B cell (primary cell): Measurements from ENCODE around the gene HOXD12. TPM values are rescaled to one million over a fixed set of nuclear protein-coding genes. Genes with fewer than 3 reads are reported as not detected.

Source experiments
- ATAC-seq: fragments of 200-7000 bp; cut with Tn5 transposase; one replicate; pipeline ENCODE4 v1.10.0; 2021; ENCODE audit warnings: low read depth, mild to moderate bottlenecking, moderate number of reproducible peaks, moderate library complexity
- CTCF ChIA-PET: fragments of 350-600 bp; sonication (Branson Sonifier 250); formaldehyde crosslinking; loops from one replicate; lab custom pipeline; 2021; ENCODE audit warnings: antibody characterized with exemption, inconsistent platforms; lab: Charles Lee
- POLR2A ChIA-PET: fragments of 350-600 bp; sonication (Branson Sonifier 250); formaldehyde crosslinking; loops from one replicate; lab custom pipeline; 2021; ENCODE audit warnings: antibody characterized with exemption; lab: Charles Lee
- DNase-seq: peaks from one replicate; pipeline ENCODE4 v3.0.0; 2013
- H2AFZ ChIP-seq: 2 replicates; pipeline ENCODE4 v1.6.1; 2012; ENCODE audit warnings: mild to moderate bottlenecking, low read depth, low read length; ENCODE audit not compliant: insufficient read depth, poor library complexity, severe bottlenecking
- H3K27ac ChIP-seq, 2 donors: 1 replicate in 1 of 2; 2 replicates in 1 of 2; pipeline ENCODE4 v1.5.1; 2012 to 2013; ENCODE audit warnings: low read length in 2 of 2, mild to moderate bottlenecking in 2 of 2, moderate library complexity in 1 of 2
- H3K27me3 ChIP-seq, 4 experiments: fragments of 200-600 bp in 1 of 4; sonication (generic) in 1 of 4; replicated peaks in 1 of 4; 1 replicate in 2 of 4; 2 replicates in 2 of 4; pipeline versions ENCODE4 v1.6.1 to v1.7.0; 2013 to 2016; ENCODE audit warnings: low read length in 3 of 4, mild to moderate bottlenecking in 2 of 4, mixed read lengths in 1 of 4, moderate library complexity in 1 of 4; ENCODE audit not compliant: insufficient read depth in 4 of 4, control insufficient read depth in 3 of 4; ENCODE audit errors: control extremely low read depth in 1 of 4
- H3K36me3 ChIP-seq, 2 experiments: replicated peaks in 1 of 2; 1 replicate in 1 of 2; 2 replicates in 1 of 2; pipeline versions ENCODE4 v1.6.1 to v1.7.1; 2013; ENCODE audit warnings: low read length in 1 of 2; ENCODE audit not compliant: insufficient read depth in 2 of 2, control insufficient read depth in 1 of 2; ENCODE audit errors: control extremely low read depth in 1 of 2, extremely low read depth in 1 of 2
- H3K4me1 ChIP-seq, 2 donors: fragments of 200-600 bp in 1 of 2; sonication (generic) in 1 of 2; 1 replicate in 1 of 2; 2 replicates in 1 of 2; pipeline versions ENCODE4 v1.5.1 to v1.6.1; 2013 to 2017; ENCODE audit warnings: low read length in 2 of 2; ENCODE audit not compliant: control insufficient read depth in 2 of 2, insufficient read depth in 2 of 2
- H3K4me2 ChIP-seq: replicated peaks from 2 replicates; pipeline ENCODE3; 2012; ENCODE audit warnings: mild to moderate bottlenecking, low read depth, low read length; ENCODE audit not compliant: poor library complexity, severe bottlenecking
- H3K4me3 ChIP-seq, 5 experiments: fragments of 200-600 bp in 1 of 5; sonication (generic) in 1 of 5; 1 replicate in 3 of 5; 2 replicates in 2 of 5; pipeline versions ENCODE4 v1.5.1 to v1.7.0; 2011 to 2016; ENCODE audit warnings: low read length in 4 of 5, mild to moderate bottlenecking in 4 of 5, low read depth in 2 of 5, control low read depth in 1 of 5, moderate library complexity in 1 of 5; ENCODE audit not compliant: insufficient read depth in 1 of 5; ENCODE audit errors: control extremely low read depth in 1 of 5, extremely low read depth in 1 of 5
- H3K79me2 ChIP-seq: fragments of 200-600 bp; sonication (generic); one replicate; pipeline ENCODE4 v1.6.0; 2016; ENCODE audit warnings: low read length; ENCODE audit not compliant: control insufficient read depth, insufficient read depth
- H3K9ac ChIP-seq: fragments of 200-600 bp; sonication (generic); 2 replicates; pipeline ENCODE4 v1.6.1; 2017; ENCODE audit warnings: mild to moderate bottlenecking, low read length, moderate library complexity
- H3K9me3 ChIP-seq, 3 donors: one replicate each; pipeline versions ENCODE4 v1.6.1 to v1.7.1; 2013; ENCODE audit warnings: low read length in 2 of 3; ENCODE audit not compliant: control insufficient read depth in 2 of 3, insufficient read depth in 1 of 3; ENCODE audit errors: control extremely low read depth in 1 of 3
- H4K20me1 ChIP-seq: 2 replicates; pipeline ENCODE4 v1.6.0; 2012; ENCODE audit warnings: mild to moderate bottlenecking, low read length; ENCODE audit not compliant: insufficient read depth, control insufficient read depth, poor library complexity, severe bottlenecking
- H3K27ac Mint-ChIP-seq: one replicate; pipeline ENCODE4 v1.8.0; 2021; ENCODE audit warnings: mixed read lengths
- H3K27me3 Mint-ChIP-seq: one replicate; pipeline ENCODE4 v1.8.0; 2021; ENCODE audit warnings: mixed read lengths
- H3K4me1 Mint-ChIP-seq: one replicate; pipeline ENCODE4 v1.8.0; 2021; ENCODE audit warnings: mixed read lengths
- H3K4me3 Mint-ChIP-seq: one replicate; pipeline ENCODE4 v1.8.0; 2021; ENCODE audit warnings: mixed read lengths
- H3K9me3 Mint-ChIP-seq: one replicate; pipeline ENCODE4 v1.8.0; 2022; ENCODE audit warnings: mixed read lengths; ENCODE audit not compliant: insufficient read depth
- EZH2 ChIP-seq: IDR thresholded peaks from 2 replicates; pipeline ENCODE4 v1.6.1; 2012; ENCODE audit warnings: borderline replicate concordance, low read depth, mild to moderate bottlenecking, moderate library complexity, low read length; ENCODE audit not compliant: insufficient read depth, poor library complexity, severe bottlenecking
- WGBS: methylation state at CpG from one replicate; pipeline ENCODE4 v1.1.5; 2013; ENCODE audit warnings: missing lambda C conversion rate; ENCODE audit not compliant: insufficient coverage; 5-methylcytosine and 5-hydroxymethylcytosine counted together
- intact Hi-C: fragments of 100-400 bp; cut with micrococcal nuclease; formaldehyde crosslinking; loops from one replicate; pipeline ENCODE4 v1.10.0; 2022
- polyA plus RNA-seq: library from polyadenylated mRNA; depleted of rRNA; stranded (reverse); fragments of >200 nt; gene quantifications from 2 replicates; pipeline ENCODE4 v1.2.3, GENCODE V29; 2012
- total RNA-seq, 2 donors: library from RNA; stranded (reverse); fragments of 120-200 nt in 1 of 2; gene quantifications; 1 replicate in 1 of 2; 2 replicates in 1 of 2; pipeline versions ENCODE4 v1.2.3 to v1.2.4, GENCODE V29; 2013 to 2022
- TF ChIP-seq, protein P1 (sequence below): fragments of 200-600 bp; IDR thresholded peaks from one replicate; pipeline ENCODE4 v1.8.0; 2022; ENCODE audit warnings: antibody characterized with exemption, mild to moderate bottlenecking

HOXD12 gene
- total and polyA plus RNA-seq, 2 donors (not counting 1 experiment from before 2014, with no cell fraction given), result not detected

DNA sequence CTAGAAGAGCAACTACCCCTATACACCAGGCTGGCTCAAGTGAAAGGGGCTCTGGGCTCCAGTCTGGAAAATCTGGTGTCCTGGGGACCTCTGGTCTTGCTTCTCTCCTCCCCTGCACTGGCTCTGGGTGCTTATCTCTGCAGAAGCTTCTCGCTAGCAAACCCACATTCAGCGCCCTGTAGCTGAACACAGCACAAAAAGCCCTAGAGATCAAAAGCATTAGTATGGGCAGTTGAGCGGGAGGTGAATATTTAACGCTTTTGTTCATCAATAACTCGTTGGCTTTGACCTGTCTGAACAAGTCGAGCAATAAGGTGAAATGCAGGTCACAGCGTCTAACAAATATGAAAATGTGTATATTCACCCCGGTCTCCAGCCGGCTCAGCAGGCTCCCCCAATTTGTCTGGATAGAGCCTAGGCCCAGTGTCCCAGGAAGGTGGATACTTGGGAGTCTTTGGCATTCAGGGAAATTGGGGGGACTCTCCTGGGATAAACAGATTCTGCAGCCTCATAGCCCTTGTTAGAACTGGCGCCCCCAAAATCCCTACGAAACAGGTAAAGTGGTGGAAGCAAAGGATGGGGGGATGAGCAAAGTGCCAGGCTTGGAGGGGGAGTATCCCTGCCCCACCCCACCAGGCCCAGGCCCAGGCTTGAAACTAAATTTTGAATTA is 49.3 kb downstream of the HOXD12 start:
- no peak overlapping the region for H3K4me3 Mint-ChIP-seq
- no peak overlapping the region for H3K4me3 ChIP-seq
- H3K79me2 ChIP-seq, result no peaks in the 10 kb centered on the region
- peaks cover 76% of the 10 kb centered on the region for H3K27me3 Mint-ChIP-seq
- H3K27ac Mint-ChIP-seq, result no peak overlapping the region
- WGBS, result 46% methylated on average over 4 of the region's 11 CpGs
- peaks cover 0 to 4% of the 10 kb centered on the region in 2 donors for H3K4me1 ChIP-seq
- DNase-seq (no peak), ATAC-seq (no peak)
- peaks cover 0 to 88% (median 51%) of the 10 kb centered on the region in 4 experiments for H3K27me3 ChIP-seq
- ChIA-PET CTCF (no interaction called here), POLR2A (no interaction called here)
- H3K4me1 Mint-ChIP-seq, result no peaks in the 10 kb centered on the region
- H3K27ac ChIP-seq, result no peak overlapping the region
- H3K9ac ChIP-seq, result no peak overlapping the region
- TF ChIP-seq, protein P1, sequence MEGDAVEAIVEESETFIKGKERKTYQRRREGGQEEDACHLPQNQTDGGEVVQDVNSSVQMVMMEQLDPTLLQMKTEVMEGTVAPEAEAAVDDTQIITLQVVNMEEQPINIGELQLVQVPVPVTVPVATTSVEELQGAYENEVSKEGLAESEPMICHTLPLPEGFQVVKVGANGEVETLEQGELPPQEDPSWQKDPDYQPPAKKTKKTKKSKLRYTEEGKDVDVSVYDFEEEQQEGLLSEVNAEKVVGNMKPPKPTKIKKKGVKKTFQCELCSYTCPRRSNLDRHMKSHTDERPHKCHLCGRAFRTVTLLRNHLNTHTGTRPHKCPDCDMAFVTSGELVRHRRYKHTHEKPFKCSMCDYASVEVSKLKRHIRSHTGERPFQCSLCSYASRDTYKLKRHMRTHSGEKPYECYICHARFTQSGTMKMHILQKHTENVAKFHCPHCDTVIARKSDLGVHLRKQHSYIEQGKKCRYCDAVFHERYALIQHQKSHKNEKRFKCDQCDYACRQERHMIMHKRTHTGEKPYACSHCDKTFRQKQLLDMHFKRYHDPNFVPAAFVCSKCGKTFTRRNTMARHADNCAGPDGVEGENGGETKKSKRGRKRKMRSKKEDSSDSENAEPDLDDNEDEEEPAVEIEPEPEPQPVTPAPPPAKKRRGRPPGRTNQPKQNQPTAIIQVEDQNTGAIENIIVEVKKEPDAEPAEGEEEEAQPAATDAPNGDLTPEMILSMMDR, result no peak
- TF ChIP-seq EZH2, result no peak
- H3K4me2 ChIP-seq, result no peak overlapping the region
- H3K9me3 Mint-ChIP-seq, result no peaks in the 10 kb centered on the region
- H2AFZ ChIP-seq, result no peak overlapping the region
- no peaks in the 10 kb centered on the region for H4K20me1 ChIP-seq
- peaks cover 0 to 25% (median 0%) of the 10 kb centered on the region in 3 donors for H3K9me3 ChIP-seq
- intact Hi-C loops, result no loop called here
- no peaks in the 10 kb centered on the region for H3K36me3 ChIP-seq

DNA sequence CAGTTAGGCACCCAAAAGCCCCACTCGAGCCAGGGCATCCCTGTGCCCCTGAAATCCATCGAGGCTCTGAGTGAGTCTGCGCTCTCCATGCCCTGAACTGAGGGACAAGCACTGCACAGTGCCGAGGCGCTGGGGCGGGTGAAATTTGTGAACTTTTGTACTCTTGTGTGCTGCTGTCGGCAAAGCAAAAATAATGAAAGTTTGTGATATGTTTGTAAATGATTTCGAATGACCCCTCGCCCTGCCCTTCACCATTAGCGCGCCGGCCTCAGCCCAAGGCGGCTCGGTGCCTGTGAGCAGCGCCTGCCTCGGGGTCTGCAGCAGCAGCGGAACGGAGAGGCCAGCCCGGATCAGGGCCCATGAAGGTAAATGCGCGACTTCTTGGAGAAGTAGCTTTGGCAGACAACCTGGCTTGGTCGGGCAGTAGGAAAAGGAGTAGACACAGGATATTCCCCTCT is 49.9 kb downstream of the HOXD12 start:
- 21% methylated on average over 17 of the region's 22 CpGs for WGBS
- peaks cover 0 to 88% (median 54%) of the 10 kb centered on the region in 4 experiments for H3K27me3 ChIP-seq
- no peak overlapping the region for H2AFZ ChIP-seq
- H3K4me2 ChIP-seq, result no peak overlapping the region
- Mint-ChIP-seq H3K27ac (no peak overlapping the region), H3K4me1 (no peaks in the 10 kb centered on the region), H3K27me3 (peaks cover 78% of the 10 kb centered on the region), H3K9me3 (no peaks in the 10 kb centered on the region), H3K4me3 (no peak overlapping the region)
- H3K9ac ChIP-seq, result no peak overlapping the region
- peaks cover 0 to 25% (median 0%) of the 10 kb centered on the region in 3 donors for H3K9me3 ChIP-seq
- intact Hi-C loops, result no loop called here
- CTCF ChIA-PET, result no interaction called here
- DNase-seq, result no peak
- no peaks in the 10 kb centered on the region for H3K36me3 ChIP-seq
- no peak for TF ChIP-seq EZH2
- TF ChIP-seq, protein P1, result no peak
- POLR2A ChIA-PET, result no interaction called here
- H3K4me1 ChIP-seq, result peaks cover 0 to 4% of the 10 kb centered on the region in 2 donors
- no peak for ATAC-seq
- H4K20me1 ChIP-seq, result no peaks in the 10 kb centered on the region
- no peaks in the 10 kb centered on the region for H3K79me2 ChIP-seq
- H3K27ac ChIP-seq, result no peak overlapping the region
- H3K4me3 ChIP-seq, result no peak overlapping the region
